HepG2 (cell line): ENCODE data around the gene EIF5A2. TPM values are rescaled to one million over a fixed set of nuclear protein-coding genes. Genes with fewer than 3 reads are reported as not detected.
A peak's percentile ranks its signal among the peaks of the same experiment; 100 is the strongest.

Experiments
- ELF4 ChIP-seq: sonication (generic); formaldehyde crosslinking; IDR thresholded peaks from 2 replicates; pipeline ENCODE4 v1.5.0; 2020; ENCODE audit warnings: missing genetic modification reagents, mild to moderate bottlenecking, moderate library complexity, borderline replicate concordance
- FUBP1 ChIP-seq: sonication (generic); formaldehyde crosslinking; IDR thresholded peaks from 2 replicates; pipeline ENCODE4 v1.5.1; 2020; ENCODE audit warnings: missing genetic modification reagents, mild to moderate bottlenecking, borderline replicate concordance
- GMEB1 ChIP-seq: sonication (generic); formaldehyde crosslinking; IDR thresholded peaks from 2 replicates; pipeline ENCODE4 v1.5.1; 2020; ENCODE audit warnings: missing genetic modification reagents, mild to moderate bottlenecking, borderline replicate concordance
- NFE2L2 ChIP-seq: fragments of 150-350 bp; IDR thresholded peaks from 2 replicates; pipeline ENCODE4 v1.6.1; 2014; ENCODE audit warnings: low read length
- SOX6 ChIP-seq, 2 experiments: fragments of 450-650 bp in 1 of 2; sonication (generic) in 1 of 2; formaldehyde crosslinking in 1 of 2; IDR thresholded peaks; 2 replicates each; pipeline versions ENCODE4 v1.4.0 to v1.6.1; 2017 to 2020; ENCODE audit warnings: antibody characterized with exemption in 1 of 2, mild to moderate bottlenecking in 1 of 2, missing genetic modification reagents in 1 of 2
- TCF7 ChIP-seq: sonication (generic); IDR thresholded peaks from 2 replicates; pipeline ENCODE4 v1.6.1; 2016; ENCODE audit warnings: antibody characterized with exemption, low read depth
- TFAP4 ChIP-seq: sonication (generic); IDR thresholded peaks from 2 replicates; pipeline ENCODE4 v1.6.1; 2016; ENCODE audit warnings: low read depth, borderline replicate concordance
- ZBTB25 ChIP-seq: IDR thresholded peaks from 2 replicates; pipeline ENCODE4 v1.6.1; 2018; ENCODE audit warnings: missing genetic modification reagents
- ZHX2 ChIP-seq, 2 experiments: sonication (generic) in 1 of 2; formaldehyde crosslinking in 1 of 2; IDR thresholded peaks; 2 replicates each; pipeline versions ENCODE4 v1.6.1 to v1.9.0; 2014 to 2022; ENCODE audit warnings: antibody characterized with exemption in 1 of 2, borderline replicate concordance in 1 of 2, inconsistent platforms in 1 of 2, low read depth in 1 of 2, missing genetic modification reagents in 1 of 2
- ZNF180 ChIP-seq: sonication (generic); formaldehyde crosslinking; IDR thresholded peaks from 2 replicates; pipeline ENCODE4 v1.4.0; 2020; ENCODE audit warnings: low read depth, missing genetic modification reagents, borderline replicate concordance
- ZNF543 ChIP-seq: sonication (generic); formaldehyde crosslinking; IDR thresholded peaks from 2 replicates; pipeline ENCODE4 v1.4.0; 2020; ENCODE audit warnings: mild to moderate bottlenecking, missing genetic modification reagents
- ZSCAN12 ChIP-seq: sonication (generic); formaldehyde crosslinking; IDR thresholded peaks from 2 replicates; pipeline ENCODE4 v1.9.0; 2021; ENCODE audit warnings: mild to moderate bottlenecking, missing genetic modification reagents
- ZSCAN31 ChIP-seq: sonication (generic); formaldehyde crosslinking; IDR thresholded peaks from 2 replicates; pipeline ENCODE4 v1.5.0; 2020; ENCODE audit warnings: low read depth, mild to moderate bottlenecking, missing genetic modification reagents
- polyA plus RNA-seq, 8 experiments: library from polyadenylated mRNA; depleted of rRNA in 3 of 8; stranded (reverse) in 7 of 8; unstranded in 1 of 8; fragments of >200 nt; fragmentation: Illumina TruSeq in 4 of 8; extraction: Trizol in 4 of 8; gene quantifications; 2 replicates each; pipeline versions ENCODE4 v1.2.1 to v1.2.3, GENCODE V29; 2011 to 2016; ENCODE audit warnings: low read depth in 4 of 8, missing spikeins in 1 of 8, mixed read lengths in 1 of 8; ENCODE audit not compliant: insufficient read depth in 1 of 8
- total RNA-seq, 5 experiments: library from RNA; depleted of rRNA; stranded (reverse); fragments of >200 nt; fragmentation: Illumina TruSeq; extraction: Trizol; gene quantifications; 2 replicates each; pipeline ENCODE4 v1.2.3, GENCODE V29; 2016; ENCODE audit warnings: low read depth in 1 of 5

The EIF5A2 gene
- total and polyA plus RNA-seq, 2 of the 13 experiments (the other 11 are each of a cell fraction or from before 2014, with no cell fraction given), result 3.5 to 9.4 TPM

- TF ChIP-seq ZHX2 (IDR thresholded peaks at IDR 0.05; ENCODE audit: low read depth) (peak; percentile 46), ZHX2 (CRISPR knock-in tag; IDR thresholded peaks at IDR 0.05; ENCODE audit: borderline replicate concordance) (no peak), FUBP1 (CRISPR knock-in tag) (no peak), TCF7 (peak; percentile 24; the same call in 1 of the 2 replicates), ZBTB25 (CRISPR knock-in tag) (0 out of 2 replicates have a peak, but pooled peaks have one; percentile 30), SOX6 (IDR thresholded peaks at IDR 0.05) (no peak), SOX6 (CRISPR knock-in tag; IDR thresholded peaks at IDR 0.05) (peak; percentile 47), GMEB1 (CRISPR knock-in tag) (0 out of 2 replicates have a peak, but pooled peaks have one; percentile 29), NFE2L2 (no peak), ZSCAN12 (no peak), ZNF543 (CRISPR knock-in tag) (no peak), ZSCAN31 (0 out of 2 replicates have a peak, but pooled peaks have one; percentile 5), TFAP4 (no peak), ZNF180 (CRISPR knock-in tag) (no peak), ELF4 (peak; percentile 88)
Measured at GRCh38 chr3:170908235-170909116, at the start of gene EIF5A2 (continued).
